ENCODE data around the gene HMX1.

- TF ChIP-seq CTCF (IDR thresholded peaks at IDR 0.05) (no peak), POLR2A (IDR thresholded peaks at IDR 0.05) (no peak)
Measured at GRCh38 chr4:8904041-8904501, 32.4 kb upstream of the HMX1 start.
